GM19351 (cell line): ENCODE measurements around the gene CEP295NL.

ENCODE experiments used
- ATAC-seq: cut with Tn5 transposase; IDR thresholded peaks from one replicate; pipeline ENCODE4 v1.9.1; 2021; ENCODE audit warnings: mild to moderate bottlenecking, moderate library complexity; ENCODE audit not compliant: unreplicated experiment

The CEP295NL gene

GRCh38 chr17:78840780-78841611 is 62.0 kb downstream of the CEP295NL start, which contains the start of gene USP36:
Gene USP36 (minus strand): TSS chr17:78840814. CDS start chr17:78836363, 4,451 bp downstream.
- peak; percentile 84 for ATAC-seq
